ENCODE measurements around the gene TMEM63C.

DNA sequence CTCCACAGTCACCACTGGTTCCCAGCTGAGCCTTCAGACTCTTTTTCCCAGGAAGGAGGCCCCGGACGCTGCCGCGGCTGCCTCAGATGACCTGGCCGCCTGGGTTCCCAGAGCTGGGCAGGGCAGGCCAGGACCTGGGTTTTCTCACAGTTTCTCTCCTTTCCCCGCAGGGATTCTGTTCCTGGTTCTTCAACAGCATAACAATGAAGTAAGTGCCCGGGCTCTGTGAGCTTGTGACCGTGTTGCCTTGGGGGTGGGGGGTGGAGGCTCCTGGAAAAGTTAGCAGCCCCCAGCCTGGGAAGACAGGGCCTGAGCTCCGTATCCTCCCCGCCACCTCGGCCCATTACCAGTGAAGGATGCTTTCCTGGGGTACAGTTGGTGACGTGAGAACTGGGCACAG, 43.7 kb downstream of the TMEM63C start:
- TF ChIP-seq, protein P1, sequence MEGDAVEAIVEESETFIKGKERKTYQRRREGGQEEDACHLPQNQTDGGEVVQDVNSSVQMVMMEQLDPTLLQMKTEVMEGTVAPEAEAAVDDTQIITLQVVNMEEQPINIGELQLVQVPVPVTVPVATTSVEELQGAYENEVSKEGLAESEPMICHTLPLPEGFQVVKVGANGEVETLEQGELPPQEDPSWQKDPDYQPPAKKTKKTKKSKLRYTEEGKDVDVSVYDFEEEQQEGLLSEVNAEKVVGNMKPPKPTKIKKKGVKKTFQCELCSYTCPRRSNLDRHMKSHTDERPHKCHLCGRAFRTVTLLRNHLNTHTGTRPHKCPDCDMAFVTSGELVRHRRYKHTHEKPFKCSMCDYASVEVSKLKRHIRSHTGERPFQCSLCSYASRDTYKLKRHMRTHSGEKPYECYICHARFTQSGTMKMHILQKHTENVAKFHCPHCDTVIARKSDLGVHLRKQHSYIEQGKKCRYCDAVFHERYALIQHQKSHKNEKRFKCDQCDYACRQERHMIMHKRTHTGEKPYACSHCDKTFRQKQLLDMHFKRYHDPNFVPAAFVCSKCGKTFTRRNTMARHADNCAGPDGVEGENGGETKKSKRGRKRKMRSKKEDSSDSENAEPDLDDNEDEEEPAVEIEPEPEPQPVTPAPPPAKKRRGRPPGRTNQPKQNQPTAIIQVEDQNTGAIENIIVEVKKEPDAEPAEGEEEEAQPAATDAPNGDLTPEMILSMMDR (IDR thresholded peaks at IDR 0.05): no peak
- TF ChIP-seq EZH2 (IDR thresholded peaks at IDR 0.05; ENCODE audit: borderline replicate concordance, insufficient read depth, low read depth, low read length, poor library complexity, severe bottlenecking): no peak
